GM12873 (cell line): ENCODE results near the gene SMG6.

Experiments used
- CTCF ChIP-seq: IDR thresholded peaks from 2 replicates; pipeline ENCODE4 v1.5.1; 2012; ENCODE audit warnings: low read depth, mild to moderate bottlenecking, moderate library complexity, low read length, control low read depth; ENCODE audit not compliant: insufficient read depth; ENCODE audit errors: missing control alignments

SMG6 gene

GRCh38 chr17:2013994-2014317 lies 289.6 kb downstream of the SMG6 start:
- TF ChIP-seq CTCF, result no peak

GRCh38 chr17:2012499-2012898 lies 291.1 kb downstream of the SMG6 start:
- TF ChIP-seq CTCF, result no peak

GRCh38 chr17:2011411-2012371 lies 291.9 kb downstream of the SMG6 start:
- TF ChIP-seq CTCF, result no peak
